GM12878 (cell line): Measurements from ENCODE around the gene NAALADL2.

ENCODE experiments used
- ATF7 ChIP-seq: fragments of 450-650 bp; IDR thresholded peaks from 2 replicates; pipeline ENCODE4 v1.6.1; 2016; ENCODE audit warnings: low read depth, mild to moderate bottlenecking
- CHD4 ChIP-seq: fragments of 200-600 bp; sonication (generic); IDR thresholded peaks from 2 replicates; pipeline ENCODE4 v1.6.1; 2016; ENCODE audit warnings: mild to moderate bottlenecking
- CREB1 ChIP-seq: IDR thresholded peaks from 2 replicates; pipeline ENCODE4 v1.6.1; 2012; ENCODE audit warnings: low read depth, mild to moderate bottlenecking, inconsistent platforms
- CTCF ChIP-seq, 3 experiments: IDR thresholded peaks in 2 of 3; conservative IDR thresholded peaks in 1 of 3; 2 replicates each; pipeline ENCODE4 v1.5.1; 2011; ENCODE audit warnings: low read depth in 3 of 3, low read length in 3 of 3, mild to moderate bottlenecking in 3 of 3, control low read depth in 2 of 3, moderate library complexity in 2 of 3, inconsistent platforms in 1 of 3, mixed read lengths in 1 of 3; ENCODE audit not compliant: control insufficient read depth in 2 of 3, insufficient read depth in 1 of 3; ENCODE audit errors: extremely low read depth in 1 of 3
- EZH2 ChIP-seq: IDR thresholded peaks from 2 replicates; pipeline ENCODE4 v1.6.1; 2012; ENCODE audit warnings: low read depth, mild to moderate bottlenecking, control low read depth, inconsistent platforms, low read length, borderline replicate concordance; ENCODE audit not compliant: control insufficient read depth
- FOS ChIP-seq: IDR thresholded peaks from 3 replicates; pipeline ENCODE4 v1.6.1; 2011; ENCODE audit warnings: borderline replicate concordance; ENCODE audit not compliant: insufficient read length; ENCODE audit errors: extremely low read depth
- JUNB ChIP-seq: IDR thresholded peaks from 2 replicates; pipeline ENCODE4 v1.6.1; 2016; ENCODE audit warnings: antibody characterized with exemption, mild to moderate bottlenecking
- MXI1 ChIP-seq: fragments of 150-350 bp; IDR thresholded peaks from 2 replicates; pipeline ENCODE4 v1.6.1; 2011; ENCODE audit warnings: low read depth, mild to moderate bottlenecking, inconsistent platforms, low read length, improper control_type of control experiment
- POLR2A ChIP-seq: IDR thresholded peaks from 2 replicates; pipeline ENCODE4 v1.6.1; 2011; ENCODE audit warnings: low read depth, mild to moderate bottlenecking, low read length
- RBBP5 ChIP-seq: fragments of 200-600 bp; sonication (generic); conservative IDR thresholded peaks from 2 replicates; pipeline ENCODE4 v1.6.1; 2016
- TAF1 ChIP-seq: IDR thresholded peaks from 2 replicates; pipeline ENCODE4 v1.6.1; 2011; ENCODE audit warnings: mild to moderate bottlenecking, low read depth, low read length, borderline replicate concordance
- TCF7 ChIP-seq: IDR thresholded peaks from 2 replicates; pipeline ENCODE4 v1.6.1; 2014; ENCODE audit warnings: antibody characterized with exemption, borderline replicate concordance

- TF ChIP-seq CTCF (IDR thresholded peaks at IDR 0.05 in 2 of 3, conservative IDR thresholded peaks at IDR 0.05 in 1 of 3; ENCODE audit: control insufficient read depth in 2 of 3, extremely low read depth in 1 of 3, insufficient read depth in 1 of 3, low read depth in 3 of 3, low read length in 3 of 3): no peak
- TF ChIP-seq FOS: no peak
- no peak for TF ChIP-seq CHD4
- TF ChIP-seq ATF7: no peak
- TF ChIP-seq MXI1: no peak
- no peak for TF ChIP-seq POLR2A
- no peak for TF ChIP-seq TAF1
- TF ChIP-seq EZH2: no peak
- no peak for TF ChIP-seq CREB1
- no peak for TF ChIP-seq JUNB
- no peak for TF ChIP-seq TCF7
- TF ChIP-seq RBBP5: no peak
These were observed 597.3 kb downstream of the NAALADL2 start for GRCh38 chr3:175456466-175456865.
